ENCODE results near the gene STAT6. TPM values are rescaled to one million over a fixed set of nuclear protein-coding genes. Genes with fewer than 3 reads are reported as not detected.

The STAT6 gene
- total RNA-seq, 1 donor from 2014 or later = 139 TPM

GRCh38 chr12:57154076-57154475, 42.9 kb upstream of the STAT6 start:
- TF ChIP-seq CTCF (IDR thresholded peaks at IDR 0.05; ENCODE audit: unreplicated experiment) = no peak
- Mint-ChIP-seq H3K9me3 (ENCODE audit: unreplicated experiment) (no peaks in the 10 kb centered on the region), H3K27me3 (ENCODE audit: unreplicated experiment) (peaks cover 25% of the 10 kb centered on the region), H3K4me1 (ENCODE audit: unreplicated experiment) (peaks cover 30% of the 10 kb centered on the region), H3K4me3 (ENCODE audit: unreplicated experiment) (no peak overlapping the region), H3K27ac (ENCODE audit: unreplicated experiment) (no peak overlapping the region), H3K36me3 (ENCODE audit: low read depth, unreplicated experiment) (peaks cover 4% of the 10 kb centered on the region)
- no peak for DNase-seq (ENCODE audit: low spot score)

- DNase-seq (ENCODE audit: low spot score) = no peak
- Mint-ChIP-seq H3K4me1 (ENCODE audit: unreplicated experiment) (peaks cover 34% of the 10 kb centered on the region), H3K27ac (ENCODE audit: unreplicated experiment) (no peak overlapping the region), H3K9me3 (ENCODE audit: unreplicated experiment) (no peaks in the 10 kb centered on the region), H3K27me3 (ENCODE audit: unreplicated experiment) (peaks cover 23% of the 10 kb centered on the region), H3K36me3 (ENCODE audit: low read depth, unreplicated experiment) (peaks cover 4% of the 10 kb centered on the region), H3K4me3 (ENCODE audit: unreplicated experiment) (no peak overlapping the region)
- TF ChIP-seq CTCF (IDR thresholded peaks at IDR 0.05; ENCODE audit: unreplicated experiment) = no peak
Observed at GRCh38 chr12:57153415-57153997, 42.3 kb upstream of the STAT6 start.

- peaks cover 43% of the 10 kb centered on the region for H3K4me1 Mint-ChIP-seq (ENCODE audit: unreplicated experiment)
- H3K27me3 Mint-ChIP-seq (ENCODE audit: unreplicated experiment) = peaks cover 19% of the 10 kb centered on the region
- H3K4me3 Mint-ChIP-seq (ENCODE audit: unreplicated experiment) = no peak overlapping the region
- H3K36me3 Mint-ChIP-seq (ENCODE audit: low read depth, unreplicated experiment) = peaks cover 4% of the 10 kb centered on the region
- no peak for DNase-seq (ENCODE audit: low spot score)
- H3K9me3 Mint-ChIP-seq (ENCODE audit: unreplicated experiment) = no peaks in the 10 kb centered on the region
- H3K27ac Mint-ChIP-seq (ENCODE audit: unreplicated experiment) = no peak overlapping the region
- no peak for TF ChIP-seq CTCF (IDR thresholded peaks at IDR 0.05; ENCODE audit: unreplicated experiment)
Observed at GRCh38 chr12:57152639-57153038, 41.5 kb upstream of the STAT6 start.

GRCh38 chr12:57151741-57152630, 40.8 kb upstream of the STAT6 start:
- H3K27ac Mint-ChIP-seq (ENCODE audit: unreplicated experiment) = no peak overlapping the region
- peaks cover 4% of the 10 kb centered on the region for H3K36me3 Mint-ChIP-seq (ENCODE audit: low read depth, unreplicated experiment)
- no peak for DNase-seq (ENCODE audit: low spot score)
- no peak for TF ChIP-seq CTCF (IDR thresholded peaks at IDR 0.05; ENCODE audit: unreplicated experiment)
- peaks cover 18% of the 10 kb centered on the region for H3K27me3 Mint-ChIP-seq (ENCODE audit: unreplicated experiment)
- H3K4me1 Mint-ChIP-seq (ENCODE audit: unreplicated experiment) = peaks cover 49% of the 10 kb centered on the region
- no peaks in the 10 kb centered on the region for H3K9me3 Mint-ChIP-seq (ENCODE audit: unreplicated experiment)
- H3K4me3 Mint-ChIP-seq (ENCODE audit: unreplicated experiment) = no peak overlapping the region
